ENCODE results near the gene ARHGAP33.
A peak's percentile ranks its signal among the peaks of the same experiment; 100 is the strongest.
"Not testable (repeated sequence)": the region's sequence is repeated elsewhere in the genome, so short reads cannot be mapped to it uniquely, and the experiment has no call there.

ARHGAP33 gene

GRCh38 chr19:35755550-35756376, 19.6 kb upstream of the ARHGAP33 start:
- peak; percentile 59 for DNase-seq

DNA sequence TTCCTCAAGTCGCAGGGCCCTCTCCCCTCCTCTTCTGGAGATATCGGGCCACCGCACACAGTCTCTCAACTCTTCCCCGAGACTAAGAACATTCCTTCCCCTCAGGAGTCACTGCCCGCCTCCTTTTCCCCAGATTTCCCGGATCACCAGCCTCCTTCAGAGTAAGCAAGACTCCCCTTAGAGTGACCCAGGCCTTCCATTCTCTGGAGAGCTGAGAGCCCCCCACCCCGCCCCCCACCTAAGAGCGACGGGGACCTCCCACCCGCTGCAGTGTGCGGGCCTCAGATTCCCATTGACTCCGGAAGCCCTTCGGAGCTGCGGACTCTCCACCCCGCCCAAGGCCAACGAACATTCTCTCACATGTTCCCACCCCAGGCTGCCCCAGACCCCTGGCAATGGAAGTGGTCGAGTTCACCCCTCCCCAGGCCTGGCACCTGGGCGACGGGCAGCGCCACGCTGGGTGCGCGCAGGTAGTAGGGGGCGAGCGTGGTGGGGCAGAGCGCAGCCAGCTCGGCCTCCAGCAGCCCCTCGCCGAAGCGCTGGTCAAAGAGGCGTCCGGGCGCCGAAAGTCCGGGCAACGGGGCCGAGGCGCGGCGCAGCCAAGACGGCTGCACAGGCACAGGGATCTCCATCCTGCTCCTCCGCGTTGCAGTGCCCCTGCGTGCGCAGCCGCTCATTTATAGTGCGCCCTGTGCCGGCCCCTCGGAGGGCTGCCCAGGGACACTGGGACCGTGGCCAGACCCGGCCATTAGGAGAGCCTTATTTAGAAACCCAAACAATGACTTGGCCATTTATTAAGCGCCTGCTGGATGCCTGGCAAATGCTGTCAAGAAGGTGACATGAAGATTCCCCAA, 18.8 kb upstream of the ARHGAP33 start, which contains the start of gene HSPB6:
Gene HSPB6 (minus strand): TSS at position 653 of the 854 bp plus-strand sequence. CDS start 21 bp downstream, at position 632.
- DNase-seq, result no peak

GRCh38 chr19:35757231-35757748, 18.1 kb upstream of the ARHGAP33 start:
- DNase-seq, result peak; percentile 58

- DNase-seq, result peak; percentile 99
Measured at GRCh38 chr19:35757749-35758608, 17.4 kb upstream of the ARHGAP33 start, which contains the start of gene PROSER3. PROSER3 (plus strand) TSS chr19:35758176; CDS start chr19:35758216, 40 bp downstream.

- DNase-seq, result no peak
Measured at GRCh38 chr19:35759697-35760096, 15.7 kb upstream of the ARHGAP33 start.

DNA sequence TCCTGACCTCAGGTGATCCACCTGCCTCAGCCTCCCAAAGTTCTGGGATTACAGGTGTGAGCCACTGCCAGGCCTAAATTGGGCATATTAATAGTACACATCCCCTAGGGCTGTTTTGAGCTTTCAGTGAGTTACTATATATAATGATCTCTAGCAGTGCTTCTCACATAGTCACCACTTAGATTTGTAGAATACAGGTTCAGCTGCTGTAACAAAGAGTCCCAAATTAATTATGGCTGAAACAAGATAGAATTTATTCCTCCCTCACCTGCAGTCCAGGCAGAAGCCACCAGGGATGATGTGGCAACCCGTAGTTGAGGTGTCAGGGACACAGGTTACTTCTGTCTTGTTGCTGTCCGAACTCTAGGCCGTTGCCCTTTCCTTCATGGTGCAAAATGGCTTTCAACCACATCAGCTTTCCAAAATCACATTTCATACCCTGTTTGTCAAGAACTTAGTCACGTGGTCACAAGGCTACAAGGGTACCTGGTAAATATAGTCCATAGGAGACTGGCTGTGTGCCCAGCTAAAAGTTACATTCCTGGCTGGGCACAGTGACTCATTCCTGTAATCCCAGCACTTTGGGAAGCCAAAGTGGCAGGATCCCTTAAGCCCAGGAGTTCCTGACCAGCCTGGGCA, 14.5 kb upstream of the ARHGAP33 start:
- no peak for DNase-seq

- no peak for DNase-seq
Measured at GRCh38 chr19:35764432-35765315, 10.7 kb upstream of the ARHGAP33 start.

DNA sequence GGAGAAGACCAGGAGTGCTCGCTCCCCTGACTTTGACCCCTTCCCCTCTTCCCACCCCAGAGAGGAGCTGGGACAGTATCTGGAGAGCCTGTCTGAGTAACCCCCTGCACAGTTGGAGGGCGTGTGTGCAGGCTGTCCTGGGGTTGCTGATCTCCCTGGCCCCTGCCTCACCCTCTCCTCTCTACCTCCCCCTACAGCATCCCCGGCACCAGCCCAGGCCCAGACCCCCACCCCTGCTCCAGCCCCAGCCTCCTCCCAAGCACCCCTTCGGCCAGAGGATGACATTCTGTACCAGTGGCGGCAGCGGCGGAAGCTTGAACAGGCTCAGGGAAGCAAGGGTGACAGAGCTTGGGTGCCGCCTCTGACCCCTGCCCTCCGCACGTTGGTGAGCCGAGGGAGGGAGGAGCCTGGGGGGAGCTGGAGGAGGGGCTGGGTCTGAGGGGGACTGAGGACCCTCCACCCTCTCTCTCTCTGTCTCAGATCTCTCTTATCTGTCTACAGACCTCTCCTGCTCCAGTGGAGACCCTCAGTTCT, 8.7 kb upstream of the ARHGAP33 start:
- no peak for DNase-seq

DNA sequence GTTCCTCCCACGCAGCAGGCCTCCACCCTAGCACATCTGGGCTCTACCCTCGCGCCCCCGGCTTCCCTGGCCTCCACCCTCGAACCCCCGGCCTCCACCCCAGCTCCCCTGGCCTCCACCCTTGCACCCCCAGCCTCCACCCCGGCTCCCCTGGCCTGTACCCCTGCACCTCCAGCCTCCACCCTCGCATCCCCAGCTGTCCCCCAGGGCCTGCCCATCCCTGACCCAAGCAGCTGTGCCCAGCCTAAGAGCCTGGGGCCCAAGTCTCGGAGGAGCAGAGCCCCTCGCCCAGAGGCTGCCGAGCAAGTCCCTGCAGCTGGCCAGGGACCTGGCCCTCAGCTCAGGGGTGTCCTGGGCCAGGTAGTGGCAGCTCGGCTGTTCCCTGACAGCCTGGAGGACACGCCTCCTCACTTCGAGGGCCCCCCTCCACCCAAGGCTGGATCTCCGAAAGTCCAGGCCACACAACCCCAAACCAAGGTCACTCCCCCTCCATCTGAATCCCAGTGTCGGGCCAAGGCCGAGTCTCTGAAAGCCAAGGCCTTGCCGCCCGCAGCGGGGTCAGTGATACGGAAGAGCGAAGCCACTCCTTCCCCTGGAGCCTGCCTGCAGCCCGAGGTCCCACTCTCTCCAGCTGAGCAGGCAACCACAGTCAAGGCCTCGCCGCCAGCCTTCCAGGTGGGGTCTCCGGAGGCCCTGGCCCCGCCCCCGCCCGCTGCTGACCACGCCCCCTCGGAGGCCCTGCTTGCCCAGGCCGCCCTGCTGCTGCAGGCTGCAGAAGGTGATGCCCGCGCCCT, 7.9 kb upstream of the ARHGAP33 start:
- no peak for DNase-seq

GRCh38 chr19:35768082-35768421, 7.3 kb upstream of the ARHGAP33 start:
- no peak for DNase-seq

GRCh38 chr19:35772362-35772761, 3.0 kb upstream of the ARHGAP33 start:
- DNase-seq, result not testable (repeated sequence)

DNA sequence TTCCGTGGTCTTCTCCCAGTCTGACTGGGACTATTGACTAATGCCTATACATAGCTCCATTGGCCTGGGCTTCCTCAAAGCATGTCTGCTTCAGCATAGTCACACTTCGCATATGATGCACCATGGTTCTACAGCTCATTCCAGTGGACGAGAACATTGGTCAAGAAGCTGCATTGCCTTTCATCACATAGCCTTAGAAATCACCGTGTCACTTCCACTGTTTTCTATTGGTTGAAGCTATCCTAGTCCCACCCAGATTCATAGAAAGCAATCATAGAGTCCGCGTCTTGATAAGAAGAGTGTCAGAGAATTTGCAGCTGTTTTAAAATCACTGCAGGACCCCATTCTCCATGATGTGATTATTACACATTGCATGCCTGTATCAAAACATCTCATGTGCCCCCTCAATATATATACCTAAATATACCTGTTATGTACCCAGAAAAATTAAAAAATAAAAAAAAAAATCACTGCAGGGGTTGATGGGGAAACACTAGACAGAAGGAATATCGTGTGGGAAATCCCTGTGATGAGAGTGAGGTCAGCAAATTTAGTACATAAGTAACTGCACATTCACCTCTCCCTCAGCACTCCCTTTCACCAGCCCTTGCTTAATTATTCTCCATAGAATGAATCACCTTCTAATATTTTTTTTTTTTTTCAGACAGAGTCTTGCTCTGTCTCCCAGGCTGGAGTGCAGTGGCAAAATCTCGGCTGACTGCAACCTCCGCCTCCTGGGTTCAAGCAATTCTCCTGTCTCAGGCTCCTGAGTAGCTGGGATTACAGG, 2.2 kb upstream of the ARHGAP33 start:
- DNase-seq, result no peak

GRCh38 chr19:35774274-35775045, 904 bp upstream of the ARHGAP33 start:
- no peak for DNase-seq

DNA sequence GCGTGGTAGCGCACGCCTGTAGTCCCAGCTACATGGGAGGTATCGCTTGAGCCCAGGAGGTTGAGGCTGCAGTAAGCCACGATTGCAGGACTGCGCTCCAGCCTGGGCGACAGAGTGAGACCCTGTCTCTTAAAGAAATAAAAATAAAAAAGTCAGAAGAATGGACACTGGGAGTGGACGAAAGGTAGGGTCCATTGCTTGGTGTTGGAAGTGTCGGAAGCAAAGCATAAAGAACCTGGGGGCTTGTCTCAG, 392 bp upstream of the ARHGAP33 start:
- DNase-seq, result no peak

GRCh38 chr19:35776102-35776788, 881 bp downstream of the ARHGAP33 start:
- DNase-seq, result no peak

DNA sequence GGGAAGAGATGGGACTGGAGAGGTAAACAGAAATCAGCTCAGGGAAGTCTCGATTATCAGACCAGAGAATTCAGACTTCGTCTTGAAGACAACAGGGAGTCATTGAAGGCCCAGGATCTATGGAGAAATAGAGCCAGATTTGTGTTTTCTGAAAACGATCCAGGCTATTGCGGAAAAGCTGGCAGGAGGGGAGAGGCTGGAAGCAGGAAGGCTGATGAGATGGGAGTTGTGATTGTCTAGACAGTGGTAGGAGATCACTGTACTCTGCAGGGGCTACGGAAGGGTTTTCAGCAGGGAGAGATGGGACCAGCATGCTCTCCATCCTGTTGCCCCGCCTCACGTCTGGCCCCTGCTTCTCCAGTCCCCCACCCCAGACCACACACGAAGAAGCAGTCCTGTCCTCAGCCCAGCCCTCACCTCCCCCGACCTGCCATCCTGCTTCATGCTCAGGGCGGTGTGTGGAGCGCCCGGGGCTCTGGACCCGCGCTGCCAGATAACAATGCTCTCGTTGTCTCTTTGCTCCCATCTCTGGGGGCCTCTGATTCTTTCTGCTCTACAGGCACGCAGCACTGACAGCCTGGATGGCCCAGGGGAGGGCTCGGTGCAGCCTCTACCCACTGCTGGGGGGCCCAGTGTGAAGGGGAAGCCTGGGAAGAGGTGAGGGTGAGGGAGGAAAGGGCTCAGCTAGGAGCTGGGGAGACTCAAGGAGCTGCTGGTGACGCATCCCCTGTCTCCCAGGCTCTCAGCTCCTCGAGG, 1.9 kb downstream of the ARHGAP33 start:
- DNase-seq, result no peak

DNA sequence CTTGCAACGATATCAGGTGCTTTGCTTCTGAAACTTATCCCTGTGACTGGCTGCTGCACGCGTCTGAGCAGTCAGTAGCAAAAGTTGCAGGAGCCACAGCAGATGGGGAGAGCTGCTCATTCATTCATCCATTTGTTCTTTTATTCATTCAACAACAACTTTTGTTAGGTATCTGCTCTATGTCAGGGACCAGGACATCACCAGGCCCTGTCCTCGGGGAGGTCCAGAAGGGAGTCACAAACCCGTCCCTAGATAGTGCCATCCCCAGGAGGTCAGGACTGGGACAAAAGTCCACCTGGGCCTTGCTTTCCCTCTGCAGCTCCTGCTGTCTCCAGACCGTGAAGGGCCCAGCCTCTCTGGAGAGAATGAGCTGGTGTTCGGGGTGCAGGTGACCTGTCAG, 2.6 kb downstream of the ARHGAP33 start:
- no peak for DNase-seq
